ENCODE results near the gene RBFOX1.

- no peak for TF ChIP-seq CTCF (conservative IDR thresholded peaks at IDR 0.05; ENCODE audit: low read length)
- TF ChIP-seq EZH2phosphoT487 (IDR thresholded peaks at IDR 0.05; ENCODE audit: borderline replicate concordance), result no peak
Measured at GRCh38 chr16:7339700-7340099, 7.1 kb downstream of the RBFOX1 start.
